Activated CD8-positive, alpha-beta memory T cell treated with anti-CD3 and anti-CD28 coated beads, Interleukin-2, amount 50 U/mL, for 1 hour (primary cell): ENCODE data around the gene DENND6B.

ENCODE experiments used
- DNase-seq: peaks from one replicate; pipeline ENCODE4 v3.0.0-alpha.2; 2020; ENCODE audit errors: extremely low read depth

DENND6B gene

GRCh38 chr22:50289151-50289941 is 37.5 kb downstream of the DENND6B start:
- DNase-seq: no peak

GRCh38 chr22:50287731-50288130 is 39.1 kb downstream of the DENND6B start:
- DNase-seq: no peak

GRCh38 chr22:50286701-50287318 is 40.0 kb downstream of the DENND6B start:
- DNase-seq: no peak

- no peak for DNase-seq
Observed at GRCh38 chr22:50286275-50286674, 40.5 kb downstream of the DENND6B start.

- no peak for DNase-seq
Observed at GRCh38 chr22:50285568-50286229, 41.1 kb downstream of the DENND6B start.

GRCh38 chr22:50284479-50284878 is 42.3 kb downstream of the DENND6B start:
- DNase-seq: no peak

- DNase-seq: no peak
Observed at GRCh38 chr22:50283821-50284220, 43.0 kb downstream of the DENND6B start.

- DNase-seq: no peak
Observed at GRCh38 chr22:50282361-50283155, 44.3 kb downstream of the DENND6B start.

- DNase-seq: no peak
Observed at GRCh38 chr22:50281957-50282356, 44.9 kb downstream of the DENND6B start.

- DNase-seq: no peak
Observed at GRCh38 chr22:50281384-50281760, 45.4 kb downstream of the DENND6B start.

GRCh38 chr22:50280708-50281383 is 46.0 kb downstream of the DENND6B start:
- DNase-seq: no peak

- DNase-seq: no peak
Observed at GRCh38 chr22:50280022-50280707, 46.6 kb downstream of the DENND6B start.

- DNase-seq: no peak
Observed at GRCh38 chr22:50278956-50279619, 47.7 kb downstream of the DENND6B start.

GRCh38 chr22:50278461-50278860 is 48.4 kb downstream of the DENND6B start:
- DNase-seq: no peak

- DNase-seq: no peak
Observed at GRCh38 chr22:50277761-50278160, 49.1 kb downstream of the DENND6B start.

GRCh38 chr22:50276143-50276542 is 50.7 kb downstream of the DENND6B start:
- DNase-seq: no peak

GRCh38 chr22:50275181-50276055 is 51.4 kb downstream of the DENND6B start:
- no peak for DNase-seq

- DNase-seq: no peak
Observed at GRCh38 chr22:50274771-50275170, 52.0 kb downstream of the DENND6B start.

- no peak for DNase-seq
Observed at GRCh38 chr22:50274311-50274710, 52.5 kb downstream of the DENND6B start.
